Osteoblast (primary cell): Measurements from ENCODE around the gene C1orf210. TPM values are rescaled to one million over a fixed set of nuclear protein-coding genes. Genes with fewer than 3 reads are reported as not detected.
A peak's percentile ranks its signal among the peaks of the same experiment; 100 is the strongest.

Experiments used
- DNase-seq: peaks from one replicate; pipeline ENCODE4 v3.0.0; 2011; ENCODE audit warnings: low spot score, mixed read lengths; ENCODE audit not compliant: insufficient read length; ENCODE audit errors: missing footprints
- H2AFZ ChIP-seq: 2 replicates; pipeline ENCODE4 v1.6.0; 2011; ENCODE audit warnings: mild to moderate bottlenecking, low read length
- H3K27ac ChIP-seq: 2 replicates; pipeline ENCODE4 v1.5.1; 2011; ENCODE audit warnings: mild to moderate bottlenecking, low read depth, low read length, moderate library complexity
- H3K27me3 ChIP-seq: 2 replicates; pipeline ENCODE4 v1.6.0; 2012; ENCODE audit warnings: mild to moderate bottlenecking, control low read depth, inconsistent platforms, low read length, moderate library complexity; ENCODE audit not compliant: insufficient read depth
- H3K36me3 ChIP-seq: 2 replicates; pipeline ENCODE4 v1.5.1; 2011; ENCODE audit warnings: mild to moderate bottlenecking, low read length, control low read depth, moderate library complexity; ENCODE audit not compliant: insufficient read depth
- H3K4me1 ChIP-seq: 2 replicates; pipeline ENCODE4 v1.5.1; 2011; ENCODE audit warnings: mild to moderate bottlenecking, low read length, control low read depth, moderate library complexity; ENCODE audit not compliant: insufficient read depth
- H3K4me2 ChIP-seq: 2 replicates; pipeline ENCODE4 v1.6.0; 2011; ENCODE audit warnings: mild to moderate bottlenecking, low read length; ENCODE audit not compliant: insufficient read depth
- H3K4me3 ChIP-seq: fragments of 200-600 bp; sonication (generic); 3 replicates; pipeline ENCODE4 v1.5.1; 2012; ENCODE audit warnings: mild to moderate bottlenecking, low read length, inconsistent platforms; ENCODE audit not compliant: insufficient read depth
- H3K79me2 ChIP-seq: 2 replicates; pipeline ENCODE4 v1.6.0; 2012; ENCODE audit warnings: mild to moderate bottlenecking, low read length, control low read depth, inconsistent platforms; ENCODE audit not compliant: insufficient read depth
- H3K9me3 ChIP-seq: 2 replicates; pipeline ENCODE4 v1.5.1; 2011; ENCODE audit warnings: low read depth, low read length, control low read depth
- H4K20me1 ChIP-seq: 2 replicates; pipeline ENCODE4 v1.6.0; 2012; ENCODE audit warnings: mild to moderate bottlenecking, low read length, control low read depth; ENCODE audit not compliant: insufficient read depth
- CTCF ChIP-seq: IDR thresholded peaks from 2 replicates; pipeline ENCODE4 v1.5.1; 2011; ENCODE audit warnings: mild to moderate bottlenecking, low read depth, low read length, moderate library complexity; ENCODE audit errors: extremely low read depth
- total RNA-seq: library from RNA; depleted of rRNA; stranded (reverse); fragments of >200 nt; gene quantifications from 2 replicates; pipeline ENCODE4 v1.2.3, GENCODE V29; 2012

Gene C1orf210
- total RNA-seq, 1 donor: not detected

GRCh38 chr1:43305926-43306687, 20.7 kb upstream of the C1orf210 start:
- Histone ChIP-seq H3K4me2 (no peak overlapping the region), H3K4me1 (peaks cover 8% of the 10 kb centered on the region), H3K36me3 (no peaks in the 10 kb centered on the region), H3K9me3 (no peaks in the 10 kb centered on the region), H3K79me2 (no peaks in the 10 kb centered on the region), H3K27me3 (no peaks in the 10 kb centered on the region), H2AFZ (no peak overlapping the region), H3K4me3 (no peak overlapping the region), H3K27ac (no peak overlapping the region), H4K20me1 (no peaks in the 10 kb centered on the region)
- DNase-seq: peak; percentile 80
- no peak for TF ChIP-seq CTCF

GRCh38 chr1:43305461-43305860, 20.1 kb upstream of the C1orf210 start:
- Histone ChIP-seq H3K36me3 (no peaks in the 10 kb centered on the region), H2AFZ (no peak overlapping the region), H3K27me3 (no peaks in the 10 kb centered on the region), H3K4me3 (no peak overlapping the region), H3K9me3 (no peaks in the 10 kb centered on the region), H3K4me2 (no peak overlapping the region), H3K27ac (no peak overlapping the region), H3K79me2 (no peaks in the 10 kb centered on the region), H4K20me1 (no peaks in the 10 kb centered on the region), H3K4me1 (peaks cover 8% of the 10 kb centered on the region)
- no peak for TF ChIP-seq CTCF
- peak; percentile 76 for DNase-seq

GRCh38 chr1:43304771-43305300, 19.5 kb upstream of the C1orf210 start:
- no peaks in the 10 kb centered on the region for H3K9me3 ChIP-seq
- H3K4me2 ChIP-seq: no peak overlapping the region
- H3K27me3 ChIP-seq: no peaks in the 10 kb centered on the region
- H3K4me1 ChIP-seq: peaks cover 8% of the 10 kb centered on the region
- H3K27ac ChIP-seq: no peak overlapping the region
- H2AFZ ChIP-seq: no peak overlapping the region
- no peaks in the 10 kb centered on the region for H3K79me2 ChIP-seq
- H4K20me1 ChIP-seq: no peaks in the 10 kb centered on the region
- DNase-seq: peak; percentile 66
- no peak for TF ChIP-seq CTCF
- H3K4me3 ChIP-seq: no peak overlapping the region
- H3K36me3 ChIP-seq: no peaks in the 10 kb centered on the region

GRCh38 chr1:43304314-43304681, 18.9 kb upstream of the C1orf210 start:
- no peak overlapping the region for H2AFZ ChIP-seq
- no peaks in the 10 kb centered on the region for H3K9me3 ChIP-seq
- no peaks in the 10 kb centered on the region for H3K79me2 ChIP-seq
- TF ChIP-seq CTCF: no peak
- no peaks in the 10 kb centered on the region for H3K36me3 ChIP-seq
- DNase-seq: peak; percentile 58
- H3K27me3 ChIP-seq: no peaks in the 10 kb centered on the region
- H3K4me1 ChIP-seq: peaks cover 8% of the 10 kb centered on the region
- no peak overlapping the region for H3K4me2 ChIP-seq
- H4K20me1 ChIP-seq: no peaks in the 10 kb centered on the region
- no peak overlapping the region for H3K27ac ChIP-seq
- H3K4me3 ChIP-seq: no peak overlapping the region
